Epithelial cell of esophagus (primary cell): Measurements from ENCODE around the gene SSUH2.

Experiments
- DNase-seq: peaks from one replicate; pipeline ENCODE4 v3.0.0; 2010; ENCODE audit warnings: low read depth
- H3K4me3 ChIP-seq: 2 replicates; pipeline ENCODE4 v1.5.1; 2011; ENCODE audit warnings: mild to moderate bottlenecking, low read length, control low read depth
- CTCF ChIP-seq: IDR thresholded peaks from 2 replicates; pipeline ENCODE4 v1.5.1; 2011; ENCODE audit warnings: low read depth, mild to moderate bottlenecking, low read length, control low read depth, inconsistent platforms; ENCODE audit not compliant: insufficient read depth; ENCODE audit errors: missing control alignments

SSUH2 gene

DNA sequence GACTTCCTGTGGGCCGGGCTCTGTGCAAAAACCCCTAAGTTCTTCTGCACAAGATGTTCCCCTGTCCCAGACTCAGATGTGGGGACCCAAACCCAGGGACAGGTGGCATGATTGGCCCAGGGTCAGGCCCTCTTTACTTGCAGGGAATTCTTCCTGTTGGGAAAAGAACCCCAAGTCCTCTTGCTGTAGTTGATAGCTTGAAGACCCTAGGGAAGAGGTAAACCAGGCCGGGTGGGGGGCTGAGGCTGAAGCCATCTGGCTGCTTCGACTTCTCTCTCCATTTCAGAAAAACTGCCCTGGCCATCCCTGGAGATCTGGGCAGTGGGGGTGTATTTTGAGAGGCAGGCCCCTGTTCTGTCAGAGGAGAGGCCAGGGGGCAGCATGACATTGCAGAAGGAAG, 23.5 kb downstream of the SSUH2 start:
- TF ChIP-seq CTCF: no peak
- DNase-seq: no peak
- H3K4me3 ChIP-seq: no peak overlapping the region

DNA sequence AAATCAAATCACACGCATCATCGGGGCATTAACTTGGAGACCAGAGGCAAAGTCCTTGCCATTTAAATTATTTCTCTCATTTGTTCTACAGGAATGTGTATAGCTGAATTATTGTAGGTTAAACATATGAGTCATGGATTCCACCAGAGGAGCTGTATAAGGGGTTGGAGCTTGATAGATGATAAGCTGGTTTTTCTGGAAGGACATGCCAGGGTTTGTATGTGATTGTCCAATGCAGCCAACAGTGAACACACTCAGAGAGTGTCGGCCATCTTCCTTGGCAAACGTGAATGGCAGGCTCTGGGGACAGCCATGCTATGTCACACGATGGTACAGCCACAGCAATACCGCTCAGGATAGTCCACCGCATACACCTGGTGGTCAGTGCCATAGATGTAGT, 25.1 kb downstream of the SSUH2 start:
- TF ChIP-seq CTCF: no peak

GRCh38 chr3:8618950-8619349, 25.6 kb downstream of the SSUH2 start:
- no peak overlapping the region for H3K4me3 ChIP-seq
- DNase-seq: no peak
- TF ChIP-seq CTCF: no peak

More for the DNA sequence above, 25.1 kb downstream of the SSUH2 start:
- DNase-seq: peak; percentile 93
- H3K4me3 ChIP-seq: no peak overlapping the region

GRCh38 chr3:8617921-8618320, 26.7 kb downstream of the SSUH2 start:
- DNase-seq: no peak
- no peak for TF ChIP-seq CTCF
- H3K4me3 ChIP-seq: no peak overlapping the region

- DNase-seq: no peak
- H3K4me3 ChIP-seq: no peak overlapping the region
- TF ChIP-seq CTCF: no peak
Measured at GRCh38 chr3:8610951-8611350, 33.6 kb downstream of the SSUH2 start.

- TF ChIP-seq CTCF: no peak
- no peak overlapping the region for H3K4me3 ChIP-seq
- DNase-seq: no peak
Measured at GRCh38 chr3:8608791-8609467, 35.7 kb downstream of the SSUH2 start.
